Measurements from ENCODE around the gene TEKT5.
A peak's percentile ranks its signal among the peaks of the same experiment; 100 is the strongest.

TEKT5 gene

DNA sequence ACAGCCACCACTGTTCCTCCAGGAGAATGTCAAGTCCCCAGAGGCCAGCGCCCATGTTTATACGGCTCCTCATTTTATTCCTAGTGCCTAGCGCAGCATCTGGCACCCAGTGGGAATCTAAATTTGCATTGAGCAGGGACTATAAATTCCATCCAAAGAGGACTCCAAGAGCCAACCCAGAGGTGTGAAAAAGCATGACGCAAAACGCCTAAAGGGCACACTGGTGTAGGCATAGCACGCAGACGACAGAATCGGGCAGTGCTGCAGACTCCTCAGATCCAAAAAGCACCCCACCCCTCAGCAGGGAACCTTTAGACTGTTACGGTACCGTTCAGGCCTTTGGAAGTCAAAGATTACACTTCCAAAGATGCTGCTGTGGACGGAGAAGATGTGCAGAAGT lies 19.5 kb downstream of the TEKT5 start:
- H3K36me3 ChIP-seq, result no peaks in the 10 kb centered on the region
- TF ChIP-seq, protein P1, sequence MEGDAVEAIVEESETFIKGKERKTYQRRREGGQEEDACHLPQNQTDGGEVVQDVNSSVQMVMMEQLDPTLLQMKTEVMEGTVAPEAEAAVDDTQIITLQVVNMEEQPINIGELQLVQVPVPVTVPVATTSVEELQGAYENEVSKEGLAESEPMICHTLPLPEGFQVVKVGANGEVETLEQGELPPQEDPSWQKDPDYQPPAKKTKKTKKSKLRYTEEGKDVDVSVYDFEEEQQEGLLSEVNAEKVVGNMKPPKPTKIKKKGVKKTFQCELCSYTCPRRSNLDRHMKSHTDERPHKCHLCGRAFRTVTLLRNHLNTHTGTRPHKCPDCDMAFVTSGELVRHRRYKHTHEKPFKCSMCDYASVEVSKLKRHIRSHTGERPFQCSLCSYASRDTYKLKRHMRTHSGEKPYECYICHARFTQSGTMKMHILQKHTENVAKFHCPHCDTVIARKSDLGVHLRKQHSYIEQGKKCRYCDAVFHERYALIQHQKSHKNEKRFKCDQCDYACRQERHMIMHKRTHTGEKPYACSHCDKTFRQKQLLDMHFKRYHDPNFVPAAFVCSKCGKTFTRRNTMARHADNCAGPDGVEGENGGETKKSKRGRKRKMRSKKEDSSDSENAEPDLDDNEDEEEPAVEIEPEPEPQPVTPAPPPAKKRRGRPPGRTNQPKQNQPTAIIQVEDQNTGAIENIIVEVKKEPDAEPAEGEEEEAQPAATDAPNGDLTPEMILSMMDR (IDR thresholded peaks at IDR 0.05; ENCODE audit: low read depth, low read length), result no peak
- DNase-seq, result no peak
- H3K4me1 ChIP-seq, result no peaks in the 10 kb centered on the region
- H3K9me3 ChIP-seq, result no peaks in the 10 kb centered on the region
- H3K4me3 ChIP-seq (ENCODE audit: low read depth, low read length), result no peak overlapping the region
- H3K27me3 ChIP-seq, result no peaks in the 10 kb centered on the region

GRCh38 chr16:10671729-10672128 lies 23.0 kb downstream of the TEKT5 start:
- no peaks in the 10 kb centered on the region for H3K4me1 ChIP-seq
- DNase-seq, result no peak
- no peak overlapping the region for H3K4me3 ChIP-seq (ENCODE audit: low read depth, low read length)
- no peaks in the 10 kb centered on the region for H3K36me3 ChIP-seq
- H3K27me3 ChIP-seq, result no peaks in the 10 kb centered on the region
- TF ChIP-seq, protein P1 (IDR thresholded peaks at IDR 0.05; ENCODE audit: low read depth, low read length), result no peak
- H3K9me3 ChIP-seq, result no peaks in the 10 kb centered on the region

GRCh38 chr16:10669791-10670190 lies 24.9 kb downstream of the TEKT5 start:
- H3K36me3 ChIP-seq, result no peaks in the 10 kb centered on the region
- H3K4me1 ChIP-seq, result no peaks in the 10 kb centered on the region
- no peaks in the 10 kb centered on the region for H3K27me3 ChIP-seq
- no peak for DNase-seq
- no peaks in the 10 kb centered on the region for H3K9me3 ChIP-seq
- TF ChIP-seq, protein P1 (IDR thresholded peaks at IDR 0.05; ENCODE audit: low read depth, low read length), result no peak
- H3K4me3 ChIP-seq (ENCODE audit: low read depth, low read length), result no peak overlapping the region

DNA sequence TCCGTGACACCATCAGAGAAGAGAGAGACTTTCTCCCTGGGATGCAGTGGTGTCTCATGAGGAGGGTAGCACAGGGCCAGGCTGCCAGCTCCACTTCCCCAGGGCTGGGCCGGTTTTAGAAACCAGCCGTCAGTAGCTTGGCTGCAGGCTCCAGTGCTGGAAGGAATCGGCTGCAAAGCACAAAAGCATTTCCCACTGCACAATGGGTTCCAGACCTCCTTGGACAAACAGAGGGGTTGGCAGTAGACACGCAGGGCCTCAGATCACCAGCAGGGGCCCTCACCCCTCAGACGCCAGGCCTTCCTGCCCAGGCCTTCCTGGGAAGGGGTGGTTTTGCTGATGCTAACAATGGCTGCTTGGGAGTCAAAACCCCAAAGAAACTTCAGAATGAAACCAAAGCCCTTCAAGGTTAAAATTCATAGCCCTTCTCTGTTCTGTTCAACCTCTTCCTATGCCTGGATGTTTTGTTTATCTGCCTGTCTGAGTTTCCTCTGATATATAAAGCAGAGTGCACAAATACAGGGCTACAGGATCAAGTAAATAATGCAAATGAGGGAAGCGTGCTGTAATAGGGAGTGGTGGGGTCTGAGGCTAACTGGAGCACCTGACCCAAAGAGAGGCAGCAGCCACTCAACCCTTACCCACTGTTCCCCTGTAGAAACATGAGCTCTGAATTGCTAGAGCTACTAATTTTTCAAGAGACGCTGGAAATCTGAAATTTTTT lies 26.2 kb downstream of the TEKT5 start:
- TF ChIP-seq, protein P1 (IDR thresholded peaks at IDR 0.05; ENCODE audit: low read depth, low read length), result peak; percentile 47
- H3K27me3 ChIP-seq, result no peaks in the 10 kb centered on the region
- no peaks in the 10 kb centered on the region for H3K4me1 ChIP-seq
- no peak overlapping the region for H3K4me3 ChIP-seq (ENCODE audit: low read depth, low read length)
- no peaks in the 10 kb centered on the region for H3K36me3 ChIP-seq
- no peaks in the 10 kb centered on the region for H3K9me3 ChIP-seq
- DNase-seq, result peak; percentile 41

GRCh38 chr16:10667239-10667638 lies 27.5 kb downstream of the TEKT5 start:
- TF ChIP-seq, protein P1 (IDR thresholded peaks at IDR 0.05; ENCODE audit: low read depth, low read length), result no peak
- Histone ChIP-seq H3K4me3 (ENCODE audit: low read depth, low read length) (no peak overlapping the region), H3K9me3 (no peaks in the 10 kb centered on the region), H3K4me1 (no peaks in the 10 kb centered on the region), H3K36me3 (no peaks in the 10 kb centered on the region), H3K27me3 (no peaks in the 10 kb centered on the region)
- DNase-seq, result no peak

- no peaks in the 10 kb centered on the region for H3K36me3 ChIP-seq
- no peaks in the 10 kb centered on the region for H3K9me3 ChIP-seq
- H3K4me1 ChIP-seq, result no peaks in the 10 kb centered on the region
- no peaks in the 10 kb centered on the region for H3K27me3 ChIP-seq
- DNase-seq, result no peak
- no peak overlapping the region for H3K4me3 ChIP-seq (ENCODE audit: low read depth, low read length)
- TF ChIP-seq, protein P1 (IDR thresholded peaks at IDR 0.05; ENCODE audit: low read depth, low read length), result no peak
Observed at GRCh38 chr16:10666291-10666690, 28.4 kb downstream of the TEKT5 start.

Measured in BE2C (cell line).